Spinal cord (tissue), 10 donors: ENCODE measurements around the gene CD72. TPM values are rescaled to one million over a fixed set of nuclear protein-coding genes. Genes with fewer than 3 reads are reported as not detected.
"Not testable (repeated sequence)": the region's sequence is repeated elsewhere in the genome, so short reads cannot be mapped to it uniquely, and the experiment has no call there.

Experiments
- DNase-seq, 6 donors: peaks; one replicate each; pipeline versions ENCODE4 v3.0.0 to v3.0.0-alpha.2; 2013 to 2015; ENCODE audit warnings: low spot score in 6 of 6, low read depth in 4 of 6
- H3K27ac ChIP-seq: one replicate; pipeline ENCODE4 v1.5.1; 2013; ENCODE audit warnings: low read depth, low read length, control low read depth
- H3K27me3 ChIP-seq: one replicate; pipeline ENCODE4 v1.6.1; 2013; ENCODE audit warnings: low read length; ENCODE audit not compliant: control insufficient read depth, insufficient read depth
- H3K36me3 ChIP-seq: one replicate; pipeline ENCODE4 v1.6.1; 2013; ENCODE audit warnings: low read length; ENCODE audit not compliant: control insufficient read depth, insufficient read depth
- H3K4me1 ChIP-seq: one replicate; pipeline ENCODE4 v1.6.1; 2013; ENCODE audit warnings: low read length; ENCODE audit not compliant: control insufficient read depth, insufficient read depth
- H3K4me3 ChIP-seq: one replicate; pipeline ENCODE4 v1.5.1; 2013; ENCODE audit warnings: low read depth, low read length, control low read depth
- H3K9me3 ChIP-seq: one replicate; pipeline ENCODE4 v1.6.1; 2013; ENCODE audit warnings: low read length; ENCODE audit not compliant: control insufficient read depth, insufficient read depth
- WGBS: methylation state at CpG from one replicate; pipeline ENCODE4 v1.1.5; 2013; ENCODE audit warnings: missing lambda C conversion rate; ENCODE audit not compliant: insufficient coverage; 5-methylcytosine and 5-hydroxymethylcytosine counted together
- polyA plus RNA-seq, 2 donors: library from polyadenylated mRNA; unstranded; fragments of 120-200 nt; gene quantifications; one replicate each; pipeline ENCODE4 v1.2.1, GENCODE V29; 2013; ENCODE audit not compliant: insufficient read length in 2 of 2
- total RNA-seq, 2 donors: library from RNA; depleted of rRNA in 1 of 2; stranded (reverse); fragments of 120-200 nt in 1 of 2; fragments of >200 nt in 1 of 2; gene quantifications; one replicate each; pipeline versions ENCODE4 v1.2.3 to v1.2.4, GENCODE V29; 2013 to 2014
- donor health status: healthy.

Gene CD72
- total and polyA plus RNA-seq, 4 donors = 0.40 to 1.7 (median 1.5) TPM

GRCh38 chr9:35639225-35639624, 21.0 kb upstream of the CD72 start:
- not testable (repeated sequence) for H3K4me1 ChIP-seq, H3K36me3 ChIP-seq, H3K4me3 ChIP-seq, DNase-seq, H3K27ac ChIP-seq, H3K27me3 ChIP-seq, H3K9me3 ChIP-seq
- WGBS = no CpG with 5 or more reads among the region's 1 CpG

DNA sequence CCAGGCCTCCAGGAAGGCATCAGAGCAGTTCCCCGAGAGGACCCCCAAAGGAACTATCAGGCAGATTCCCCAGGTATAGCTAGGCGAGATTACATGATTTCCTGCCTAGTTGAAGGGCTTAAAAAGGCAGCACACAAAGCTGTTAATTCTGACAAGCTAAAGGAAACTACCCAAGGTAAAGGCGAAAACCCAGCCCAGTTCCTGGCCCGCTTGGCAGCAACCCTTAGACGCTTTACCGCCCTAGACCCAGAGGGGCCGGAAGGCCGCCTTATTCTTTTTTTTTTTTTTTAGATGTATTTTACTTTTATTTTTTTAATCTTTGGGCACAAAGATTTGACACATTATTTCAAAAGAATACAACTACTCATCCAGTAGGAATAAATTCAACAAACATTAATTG, 20.5 kb upstream of the CD72 start:
- not testable (repeated sequence) for H3K4me1 ChIP-seq, H3K36me3 ChIP-seq, H3K4me3 ChIP-seq, H3K27ac ChIP-seq, H3K27me3 ChIP-seq, H3K9me3 ChIP-seq, DNase-seq
- no CpG with 5 or more reads among the region's 8 CpGs for WGBS

DNA sequence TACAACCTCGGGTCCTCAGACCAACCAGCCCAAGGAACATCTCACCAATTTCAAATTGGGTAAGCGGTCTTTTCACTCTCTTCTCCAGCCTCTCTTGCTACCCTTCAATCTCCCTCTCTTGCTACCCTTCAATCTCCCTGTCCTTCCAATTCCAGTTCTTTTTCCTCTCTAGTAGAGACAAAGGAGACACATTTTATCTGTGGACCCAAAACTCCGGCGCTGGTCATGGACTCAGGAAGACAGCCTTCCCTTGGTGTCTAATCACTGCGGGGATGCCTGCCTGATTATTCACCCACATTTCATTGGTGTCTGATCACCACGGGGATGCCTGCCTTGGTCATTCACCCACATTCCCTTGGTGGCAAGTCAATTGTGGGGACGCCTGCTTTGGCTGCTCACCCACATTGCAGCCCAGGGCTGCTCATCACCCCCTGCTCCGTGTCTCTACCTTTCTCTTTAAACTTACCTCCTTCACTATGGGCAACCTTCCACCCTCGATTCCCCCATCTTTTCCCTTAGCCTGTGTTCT, 19.3 kb upstream of the CD72 start:
- H3K27ac ChIP-seq, H3K4me1 ChIP-seq, H3K27me3 ChIP-seq, H3K36me3 ChIP-seq, H3K9me3 ChIP-seq, DNase-seq, H3K4me3 ChIP-seq: not testable (repeated sequence)
- 94% methylated on average over 9 of the region's 9 CpGs for WGBS

- H3K27me3 ChIP-seq, H3K36me3 ChIP-seq, H3K4me1 ChIP-seq, H3K4me3 ChIP-seq, H3K27ac ChIP-seq, DNase-seq, H3K9me3 ChIP-seq: not testable (repeated sequence)
- WGBS = 94% methylated on average over 5 of the region's 6 CpGs
Observed at GRCh38 chr9:35636877-35637246, 18.6 kb upstream of the CD72 start.

DNA sequence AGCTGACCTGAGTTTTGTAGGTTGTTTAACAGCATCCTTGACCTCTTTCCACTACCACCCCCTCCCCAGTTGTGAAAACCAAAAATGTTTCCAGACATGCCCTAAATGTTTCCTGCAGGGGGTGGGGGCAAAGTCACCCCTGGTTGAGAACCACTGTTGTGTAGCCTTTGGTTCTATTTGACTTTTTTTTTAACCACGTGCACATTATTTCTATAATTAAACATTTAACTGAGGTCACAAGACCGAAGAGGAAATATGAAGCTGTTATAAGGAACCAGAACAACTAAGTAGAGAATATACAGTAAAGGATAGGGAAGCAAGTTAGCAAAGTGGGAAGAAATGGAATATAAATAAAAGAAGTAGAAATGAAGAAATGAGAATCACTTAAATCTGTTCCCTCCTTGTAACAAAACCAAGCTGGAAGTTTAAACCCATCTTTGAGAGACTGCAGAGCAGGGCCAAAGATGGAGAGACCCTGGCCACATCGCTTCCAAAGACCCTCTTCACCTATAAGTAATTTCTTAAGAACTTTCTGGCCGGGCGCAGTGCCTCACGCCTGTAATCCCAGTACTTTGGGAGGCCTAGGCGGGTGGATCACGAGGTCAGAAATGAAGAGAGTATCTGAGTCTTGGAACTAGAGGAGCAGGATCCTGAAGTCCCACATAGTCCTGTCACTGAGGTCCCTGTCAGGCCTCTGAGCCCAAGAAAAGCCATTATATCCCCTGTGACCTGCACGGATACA, 18.1 kb upstream of the CD72 start:
- Histone ChIP-seq H3K27ac (no peak overlapping the region), H3K4me1 (no peaks in the 10 kb centered on the region), H3K36me3 (no peaks in the 10 kb centered on the region), H3K27me3 (no peaks in the 10 kb centered on the region), H3K4me3 (no peak overlapping the region), H3K9me3 (no peaks in the 10 kb centered on the region)
- WGBS = 95% methylated on average over 6 of the region's 9 CpGs
- DNase-seq = no peak

- H3K27ac ChIP-seq = no peak overlapping the region
- DNase-seq = no peak
- no peaks in the 10 kb centered on the region for H3K4me1 ChIP-seq
- H3K4me3 ChIP-seq = no peak overlapping the region
- no peaks in the 10 kb centered on the region for H3K27me3 ChIP-seq
- no peaks in the 10 kb centered on the region for H3K36me3 ChIP-seq
- H3K9me3 ChIP-seq = no peaks in the 10 kb centered on the region
Observed at GRCh38 chr9:35635730-35636129, 17.5 kb upstream of the CD72 start.

GRCh38 chr9:35629597-35629996, 11.4 kb upstream of the CD72 start:
- H3K36me3 ChIP-seq = no peaks in the 10 kb centered on the region
- H3K27me3 ChIP-seq = no peaks in the 10 kb centered on the region
- DNase-seq = no peak
- H3K4me3 ChIP-seq = no peak overlapping the region
- H3K9me3 ChIP-seq = no peaks in the 10 kb centered on the region
- WGBS = 91% methylated on average over 5 of the region's 5 CpGs
- no peaks in the 10 kb centered on the region for H3K4me1 ChIP-seq
- no peak overlapping the region for H3K27ac ChIP-seq

DNA sequence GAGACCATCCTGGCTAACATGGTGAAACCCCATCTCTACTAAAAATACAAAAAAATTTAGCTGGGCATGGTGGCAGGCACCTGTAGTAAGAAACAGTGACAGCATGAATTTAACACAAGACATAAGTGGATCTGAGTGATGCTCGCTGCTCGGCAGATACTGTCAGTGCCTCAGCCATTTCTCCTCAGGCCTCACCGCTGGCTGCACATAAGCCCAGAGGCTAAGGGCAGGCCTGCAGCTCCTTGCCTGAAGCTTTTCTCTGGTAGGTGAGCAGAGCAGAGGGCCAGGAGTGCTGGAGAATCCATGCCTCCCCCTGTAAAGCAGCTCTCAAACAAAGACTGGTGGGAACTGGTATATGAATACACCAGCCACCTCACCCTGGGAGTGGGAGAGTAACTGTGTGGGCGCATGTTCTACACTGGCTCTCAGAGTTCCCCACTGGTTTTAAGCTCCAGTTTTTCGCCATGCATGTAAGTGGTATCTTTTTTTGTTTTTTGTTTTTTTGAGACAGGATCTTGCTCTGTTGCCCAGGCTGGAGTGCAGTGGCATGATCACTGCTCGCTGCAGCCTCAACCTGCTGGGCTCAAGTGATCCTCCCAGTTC, 10.3 kb upstream of the CD72 start:
- Histone ChIP-seq H3K4me1 (no peaks in the 10 kb centered on the region), H3K36me3 (no peaks in the 10 kb centered on the region), H3K4me3 (no peak overlapping the region), H3K27me3 (no peaks in the 10 kb centered on the region), H3K27ac (no peak overlapping the region), H3K9me3 (no peaks in the 10 kb centered on the region)
- DNase-seq = no peak
- 94% methylated on average over 5 of the region's 6 CpGs for WGBS

GRCh38 chr9:35627575-35627974, 9.4 kb upstream of the CD72 start:
- no peak for DNase-seq
- no peaks in the 10 kb centered on the region for H3K36me3 ChIP-seq
- H3K4me1 ChIP-seq = no peaks in the 10 kb centered on the region
- WGBS = 86% methylated on average over 2 of the region's 2 CpGs
- no peaks in the 10 kb centered on the region for H3K9me3 ChIP-seq
- no peaks in the 10 kb centered on the region for H3K27me3 ChIP-seq
- H3K27ac ChIP-seq = no peak overlapping the region
- no peak overlapping the region for H3K4me3 ChIP-seq

GRCh38 chr9:35619800-35620158, 1.6 kb upstream of the CD72 start:
- Histone ChIP-seq H3K4me3 (no peak overlapping the region), H3K27ac (no peak overlapping the region), H3K9me3 (no peaks in the 10 kb centered on the region), H3K27me3 (peaks cover 37% of the 10 kb centered on the region), H3K36me3 (no peaks in the 10 kb centered on the region), H3K4me1 (peaks cover 17% of the 10 kb centered on the region)
- 88% methylated on average over 2 of the region's 2 CpGs for whole genome bisulfite sequencing
- DNase-seq = no peak
